Iris pigment epithelial cell (primary cell): Measurements from ENCODE around the gene NLRP7.

ENCODE experiments used
- DNase-seq: peaks from one replicate; pipeline ENCODE4 v3.0.0-alpha.2; 2011; ENCODE audit warnings: low read depth

Gene NLRP7

DNA sequence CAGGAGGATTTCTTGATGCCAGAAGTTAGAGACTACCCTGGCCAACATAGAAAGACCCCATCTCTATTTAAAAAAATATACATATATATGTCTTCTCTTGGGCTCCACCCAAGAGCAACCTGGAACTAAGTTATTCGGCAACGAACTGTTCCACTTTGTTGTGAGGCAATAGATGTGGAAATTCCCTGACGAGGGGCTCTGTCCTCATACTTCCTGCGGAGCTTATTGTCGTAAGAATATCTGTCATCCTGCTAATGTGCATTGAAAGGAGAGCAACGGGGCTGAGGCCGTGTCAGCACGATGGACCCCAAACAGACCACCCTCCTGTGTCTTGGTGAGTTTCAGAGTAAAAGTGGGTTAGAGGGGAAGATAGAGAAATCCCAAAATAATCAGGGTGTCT is 73.3 kb downstream of the NLRP7 start, which contains the start of gene FCAR:
FCAR (plus strand) TSS at position 246 of the 400 bp plus-strand sequence; CDS start at position 301, 55 bp downstream.
- DNase-seq, result no peak
